Measurements from ENCODE around the gene SPANXN3.
"Not testable (repeated sequence)": the region's sequence is repeated elsewhere in the genome, so short reads cannot be mapped to it uniquely, and the experiment has no call there.

Gene SPANXN3, protein sequence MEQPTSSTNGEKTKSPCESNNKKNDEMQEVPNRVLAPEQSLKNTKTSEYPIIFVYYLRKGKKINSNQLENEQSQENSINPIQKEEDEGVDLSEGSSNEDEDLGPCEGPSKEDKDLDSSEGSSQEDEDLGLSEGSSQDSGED

GRCh38 chrX:143517375-143517774, at the start of gene SPANXN3:
SPANXN3 (minus strand) TSS chrX:143517475; CDS start chrX:143517391, 84 bp downstream.
- H3K4me3 ChIP-seq (ENCODE audit: low read depth, low read length); DNase-seq (ENCODE audit: low read depth): not testable (repeated sequence)

GRCh38 chrX:143536176-143536575, 18.9 kb upstream of the SPANXN3 start:
- no peak overlapping the region for H3K4me3 ChIP-seq (ENCODE audit: low read depth, low read length)
- no peak for TF ChIP-seq CTCF (IDR thresholded peaks at IDR 0.05; ENCODE audit: insufficient read depth, low read depth, low read length, missing control alignments)
- DNase-seq (ENCODE audit: low read depth) = no peak

- DNase-seq (ENCODE audit: low read depth); H3K4me3 ChIP-seq (ENCODE audit: low read depth, low read length): not testable (repeated sequence)
Observed at GRCh38 chrX:143502196-143502595, 15.1 kb downstream of the SPANXN3 start.

DNA sequence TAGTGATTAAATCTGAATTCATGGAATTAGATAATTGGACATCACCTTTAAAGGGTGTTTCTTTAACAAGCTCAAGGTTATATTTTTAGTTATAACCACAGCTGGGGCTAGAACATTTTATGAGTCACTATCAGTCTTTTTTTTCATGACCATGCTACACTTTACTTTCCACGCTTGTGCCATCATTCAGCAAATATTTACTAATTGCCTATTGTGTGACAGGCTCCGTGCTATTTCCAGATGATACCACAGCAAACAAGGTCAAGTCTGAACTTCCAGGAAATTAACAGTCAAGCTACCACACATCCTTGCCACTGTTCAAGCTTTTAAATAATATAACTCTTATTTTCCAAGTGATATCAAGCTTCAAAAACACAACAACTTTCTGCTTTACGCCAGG, 16.5 kb downstream of the SPANXN3 start:
- no peak overlapping the region for H3K4me3 ChIP-seq (ENCODE audit: low read depth, low read length)
- no peak for DNase-seq (ENCODE audit: low read depth)
- no peak for TF ChIP-seq CTCF (IDR thresholded peaks at IDR 0.05; ENCODE audit: insufficient read depth, low read depth, low read length, missing control alignments)

DNA sequence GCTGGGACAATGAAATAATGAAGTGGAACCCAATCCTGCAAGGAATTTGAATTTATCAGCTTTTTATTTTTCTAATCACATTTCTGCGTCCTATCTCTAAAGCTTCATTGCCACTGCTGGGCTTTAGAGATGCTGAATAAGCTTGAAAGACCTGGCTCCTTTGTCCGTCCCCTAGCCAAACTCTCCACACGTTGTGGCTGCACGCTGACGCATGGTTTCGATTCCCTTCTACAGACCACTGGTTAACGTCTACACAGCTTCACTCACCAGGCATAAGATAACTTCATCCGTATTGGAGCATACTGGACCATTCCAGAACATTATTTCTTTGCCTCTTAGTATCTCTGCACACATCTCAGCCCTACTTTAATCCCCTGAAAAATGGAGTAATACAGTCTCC, 31.2 kb downstream of the SPANXN3 start:
- DNase-seq (ENCODE audit: low read depth) = no peak
- TF ChIP-seq CTCF (IDR thresholded peaks at IDR 0.05; ENCODE audit: insufficient read depth, low read depth, low read length, missing control alignments) = no peak
- H3K4me3 ChIP-seq (ENCODE audit: low read depth, low read length) = no peak overlapping the region

- TF ChIP-seq CTCF (IDR thresholded peaks at IDR 0.05; ENCODE audit: insufficient read depth, low read depth, low read length, missing control alignments) = no peak
Observed at GRCh38 chrX:143476751-143477150, 40.5 kb downstream of the SPANXN3 start.

GRCh38 chrX:143472347-143472938, 44.8 kb downstream of the SPANXN3 start:
- TF ChIP-seq CTCF (IDR thresholded peaks at IDR 0.05; ENCODE audit: insufficient read depth, low read depth, low read length, missing control alignments) = no peak

More at GRCh38 chrX:143476751-143477150, 40.5 kb downstream of the SPANXN3 start:
- no peak overlapping the region for H3K4me3 ChIP-seq (ENCODE audit: low read depth, low read length)
- no peak for DNase-seq (ENCODE audit: low read depth)

GRCh38 chrX:143466130-143466529, 51.1 kb downstream of the SPANXN3 start:
- no peak overlapping the region for H3K4me3 ChIP-seq (ENCODE audit: low read depth, low read length)
- no peak for TF ChIP-seq CTCF (IDR thresholded peaks at IDR 0.05; ENCODE audit: insufficient read depth, low read depth, low read length, missing control alignments)
- no peak for DNase-seq (ENCODE audit: low read depth)

More at GRCh38 chrX:143472347-143472938, 44.8 kb downstream of the SPANXN3 start:
- no peak overlapping the region for H3K4me3 ChIP-seq (ENCODE audit: low read depth, low read length)
- DNase-seq (ENCODE audit: low read depth) = no peak

Data from GM12865 (cell line).